Liver (tissue), 9 donors: Measurements from ENCODE around the gene NUP93. TPM values are rescaled to one million over a fixed set of nuclear protein-coding genes. Genes with fewer than 3 reads are reported as not detected.

Experiments
- DNase-seq: peaks from one replicate; pipeline ENCODE4 v3.0.0-alpha.2; 2017; ENCODE audit warnings: low spot score
- H3K27ac ChIP-seq, 2 donors: one replicate each; pipeline ENCODE4 v1.7.0; 2013; ENCODE audit warnings: inconsistent platforms in 2 of 2, low read length in 2 of 2, control low read depth in 1 of 2, low read depth in 1 of 2, mild to moderate bottlenecking in 1 of 2
- H3K27me3 ChIP-seq, 4 donors: one replicate each; pipeline versions ENCODE4 v1.6.1 to v1.7.0; 2013; ENCODE audit warnings: low read length in 3 of 4, inconsistent platforms in 1 of 4, mild to moderate bottlenecking in 1 of 4, moderate library complexity in 1 of 4; ENCODE audit not compliant: control insufficient read depth in 4 of 4, insufficient read depth in 4 of 4
- H3K36me3 ChIP-seq, 4 donors: one replicate each; pipeline versions ENCODE4 v1.6.1 to v1.7.0; 2013; ENCODE audit warnings: low read length in 3 of 4, mild to moderate bottlenecking in 3 of 4, low read depth in 1 of 4, moderate library complexity in 1 of 4; ENCODE audit not compliant: control insufficient read depth in 4 of 4, insufficient read depth in 3 of 4
- H3K4me1 ChIP-seq, 4 donors: one replicate each; pipeline versions ENCODE4 v1.6.1 to v1.7.0; 2013; ENCODE audit warnings: low read length in 3 of 4, mild to moderate bottlenecking in 3 of 4, moderate library complexity in 1 of 4; ENCODE audit not compliant: control insufficient read depth in 4 of 4, insufficient read depth in 4 of 4
- H3K4me3 ChIP-seq, 3 donors: one replicate each; pipeline versions ENCODE4 v1.6.1 to v1.7.0; 2013; ENCODE audit warnings: low read length in 3 of 3, control low read depth in 1 of 3, low read depth in 1 of 3, mild to moderate bottlenecking in 1 of 3
- H3K9ac ChIP-seq, 2 donors: one replicate each; pipeline ENCODE4 v1.7.0; 2013; ENCODE audit warnings: low read length in 2 of 2, mild to moderate bottlenecking in 2 of 2, moderate library complexity in 2 of 2, control low read depth in 1 of 2, low read depth in 1 of 2
- H3K9me3 ChIP-seq, 4 donors: one replicate each; pipeline versions ENCODE4 v1.6.1 to v1.7.0; 2013; ENCODE audit warnings: low read length in 3 of 4; ENCODE audit not compliant: control insufficient read depth in 4 of 4
- ATF3 ChIP-seq: IDR thresholded peaks from 2 replicates; pipeline ENCODE4 v1.6.1; 2016; ENCODE audit warnings: antibody characterized with exemption
- CTCF ChIP-seq: fragments of 150-350 bp; IDR thresholded peaks from 2 replicates; pipeline ENCODE4 v1.5.1; 2017; ENCODE audit warnings: improper control_type of control experiment, low read depth, low read length; ENCODE audit not compliant: missing input control
- EGR1 ChIP-seq, 2 donors: IDR thresholded peaks; 2 replicates each; pipeline ENCODE4 v1.6.1; 2016 to 2018; ENCODE audit warnings: antibody characterized with exemption in 2 of 2, low read depth in 2 of 2
- FOXA1 ChIP-seq: IDR thresholded peaks from 2 replicates; pipeline ENCODE4 v1.6.1; 2016; ENCODE audit warnings: antibody characterized with exemption
- FOXA2 ChIP-seq: IDR thresholded peaks from 2 replicates; pipeline ENCODE4 v1.6.1; 2016; ENCODE audit warnings: antibody characterized with exemption
- GABPA ChIP-seq, 2 donors: IDR thresholded peaks in 1 of 2; conservative IDR thresholded peaks in 1 of 2; 2 replicates each; pipeline ENCODE4 v1.6.1; 2016; ENCODE audit warnings: antibody characterized with exemption in 2 of 2, mild to moderate bottlenecking in 1 of 2, moderate library complexity in 1 of 2
- HNF4A ChIP-seq, 2 donors: conservative IDR thresholded peaks; 2 replicates each; pipeline ENCODE4 v1.6.1; 2016; ENCODE audit warnings: antibody characterized with exemption in 2 of 2, mild to moderate bottlenecking in 2 of 2
- HNF4G ChIP-seq: IDR thresholded peaks from 2 replicates; pipeline ENCODE4 v1.6.1; 2016; ENCODE audit warnings: antibody characterized with exemption
- JUND ChIP-seq, 2 donors: IDR thresholded peaks; 2 replicates each; pipeline ENCODE4 v1.6.1; 2016; ENCODE audit warnings: antibody characterized with exemption in 2 of 2
- MAX ChIP-seq: IDR thresholded peaks from 2 replicates; pipeline ENCODE4 v1.6.1; 2016; ENCODE audit warnings: antibody characterized with exemption
- RAD21 ChIP-seq, 2 donors: IDR thresholded peaks; 2 replicates each; pipeline ENCODE4 v1.6.1; 2016; ENCODE audit warnings: antibody characterized with exemption in 2 of 2, mild to moderate bottlenecking in 2 of 2
- REST ChIP-seq: IDR thresholded peaks from 2 replicates; pipeline ENCODE4 v1.6.1; 2016; ENCODE audit warnings: antibody characterized with exemption, mild to moderate bottlenecking
- RXRA ChIP-seq, 2 donors: IDR thresholded peaks; 2 replicates each; pipeline ENCODE4 v1.6.1; 2017 to 2018; ENCODE audit warnings: antibody characterized with exemption in 2 of 2, mild to moderate bottlenecking in 1 of 2
- SP1 ChIP-seq: IDR thresholded peaks from 2 replicates; pipeline ENCODE4 v1.6.1; 2018; ENCODE audit warnings: antibody characterized with exemption, mild to moderate bottlenecking
- YY1 ChIP-seq: IDR thresholded peaks from 2 replicates; pipeline ENCODE4 v1.6.1; 2016; ENCODE audit warnings: antibody characterized with exemption, mild to moderate bottlenecking
- WGBS: extraction: QIAGEN DNeasy Blood & Tissue Kit; methylation state at CpG from one replicate; pipeline ENCODE4 v1.1.7; 2013; 5-methylcytosine and 5-hydroxymethylcytosine counted together
- polyA plus RNA-seq, 2 donors: library from polyadenylated mRNA; stranded (reverse) in 1 of 2; unstranded in 1 of 2; fragments of 200-250 nt in 1 of 2; fragments of >200 nt in 1 of 2; fragmentation: Nextera tagmentation in 1 of 2; extraction: Ambion mirVana in 1 of 2; gene quantifications; one replicate each; pipeline versions ENCODE4 v1.2.1 to v1.2.3, GENCODE V29; 2013 to 2015
- total RNA-seq, 2 donors: library from RNA; depleted of rRNA; stranded (reverse); fragments of >200 nt; gene quantifications; one replicate each; pipeline ENCODE4 v1.2.3, GENCODE V29; 2014
- donor health status: healthy.
- donor health status: healthy.
- donor health status: healthy.
- donor health status: healthy.
- donor health status: healthy.

The NUP93 gene
- total and polyA plus RNA-seq, 4 donors = 8.2 to 31.8 (median 9.8) TPM

GRCh38 chr16:56848955-56849689 is 119.2 kb downstream of the NUP93 start:
- H3K4me1 ChIP-seq = peaks cover 3 to 14% (median 4%) of the 10 kb centered on the region in 4 donors
- H3K27ac ChIP-seq = no peak overlapping the region
- TF ChIP-seq JUND (IDR thresholded peaks at IDR 0.05) = no peak
- no peak for TF ChIP-seq RXRA (IDR thresholded peaks at IDR 0.05)
- TF ChIP-seq HNF4G = no peak
- no peak for TF ChIP-seq FOXA1
- no peak for TF ChIP-seq CTCF
- TF ChIP-seq ATF3 = no peak
- no peak for TF ChIP-seq SP1
- H3K9me3 ChIP-seq = no peaks in the 10 kb centered on the region
- peaks cover 0 to 2% (median 0%) of the 10 kb centered on the region in 4 donors for H3K36me3 ChIP-seq
- H3K27me3 ChIP-seq = no peaks in the 10 kb centered on the region
- no peak overlapping the region for H3K4me3 ChIP-seq
- H3K9ac ChIP-seq = no peak overlapping the region
- DNase-seq = no peak
- 76% methylated on average over 7 of the region's 7 CpGs for WGBS

GRCh38 chr16:56849690-56850680 is 120.1 kb downstream of the NUP93 start:
- WGBS = 76% methylated on average over 11 of the region's 11 CpGs
- peaks cover 3 to 14% (median 4%) of the 10 kb centered on the region in 4 donors for H3K4me1 ChIP-seq
- H3K9ac ChIP-seq = no peak overlapping the region

More at GRCh38 chr16:56849690-56850680, 120.1 kb downstream of the NUP93 start:
- H3K36me3 ChIP-seq = no peaks in the 10 kb centered on the region
- no peaks in the 10 kb centered on the region for H3K9me3 ChIP-seq
- TF ChIP-seq RXRA (IDR thresholded peaks at IDR 0.05) (peak in 1 of 2 donors; percentile 10), RAD21 (IDR thresholded peaks at IDR 0.05) (no peak), HNF4G (no peak), HNF4A (conservative IDR thresholded peaks at IDR 0.05) (no peak), REST (no peak), FOXA2 (no peak), SP1 (peak; percentile 33), MAX (no peak), JUND (IDR thresholded peaks at IDR 0.05) (no peak), GABPA (IDR thresholded peaks at IDR 0.05 in 1 of 2, conservative IDR thresholded peaks at IDR 0.05 in 1 of 2) (no peak), YY1 (no peak), FOXA1 (no peak), EGR1 (IDR thresholded peaks at IDR 0.05; ENCODE audit: low read depth in 2 of 2) (no peak)
- no peaks in the 10 kb centered on the region for H3K27me3 ChIP-seq
- no peak for DNase-seq
- no peak overlapping the region for H3K27ac ChIP-seq
- no peak overlapping the region for H3K4me3 ChIP-seq
